Fibroblast of skin of back (primary cell): Measurements from ENCODE around the gene GPR108.
"Not testable (repeated sequence)": the region's sequence is repeated elsewhere in the genome, so short reads cannot be mapped to it uniquely, and the experiment has no call there.

Source experiments
- DNase-seq: peaks from one replicate; pipeline ENCODE4 v3.0.0-alpha.2; 2013

The GPR108 gene

GRCh38 chr19:6761053-6761676 is 23.8 kb upstream of the GPR108 start:
- DNase-seq, result peak; percentile 9

- no peak for DNase-seq
These were observed 23.2 kb upstream of the GPR108 start for GRCh38 chr19:6760606-6761005.

- DNase-seq, result no peak
These were observed 17.5 kb upstream of the GPR108 start for GRCh38 chr19:6754653-6755463.

GRCh38 chr19:6754136-6754535 is 16.8 kb upstream of the GPR108 start:
- no peak for DNase-seq

- peak; percentile 55 for DNase-seq
These were observed 16.0 kb upstream of the GPR108 start for GRCh38 chr19:6753178-6754031.

- no peak for DNase-seq
These were observed 15.1 kb upstream of the GPR108 start for GRCh38 chr19:6752256-6753177.

GRCh38 chr19:6751189-6751588 is 13.8 kb upstream of the GPR108 start:
- no peak for DNase-seq

GRCh38 chr19:6750062-6750461 is 12.7 kb upstream of the GPR108 start:
- no peak for DNase-seq

GRCh38 chr19:6748543-6748942 is 11.2 kb upstream of the GPR108 start:
- DNase-seq, result not testable (repeated sequence)

- DNase-seq, result no peak
These were observed 8.6 kb upstream of the GPR108 start for GRCh38 chr19:6745965-6746364.

GRCh38 chr19:6744381-6745301 is 7.3 kb upstream of the GPR108 start:
- DNase-seq, result peak; percentile 92

- no peak for DNase-seq
These were observed 6.5 kb upstream of the GPR108 start for GRCh38 chr19:6743714-6744380.

GRCh38 chr19:6743066-6743465 is 5.7 kb upstream of the GPR108 start:
- no peak for DNase-seq

- peak; percentile 32 for DNase-seq
These were observed 3.4 kb upstream of the GPR108 start for GRCh38 chr19:6740589-6741343.

- peak; percentile 18 for DNase-seq
These were observed 2.7 kb upstream of the GPR108 start for GRCh38 chr19:6739883-6740588.

- peak; percentile 78 for DNase-seq
These were observed 2.1 kb upstream of the GPR108 start, which contains the start of gene TRIP10 for GRCh38 chr19:6739390-6739882. TRIP10 (plus strand) TSS chr19:6739680; CDS start chr19:6739762, 82 bp downstream.

- DNase-seq, result peak; percentile 18
These were observed 1.5 kb upstream of the GPR108 start for GRCh38 chr19:6738787-6739389.
